GM12878 (cell line): ENCODE measurements around the gene TOR1AIP1. TPM values are rescaled to one million over a fixed set of nuclear protein-coding genes. Genes with fewer than 3 reads are reported as not detected.
A peak's percentile ranks its signal among the peaks of the same experiment; 100 is the strongest.

Experiments
- BCLAF1 ChIP-seq: fragments of 450-650 bp; IDR thresholded peaks from 2 replicates; pipeline ENCODE4 v1.6.1; 2017; ENCODE audit warnings: antibody characterized with exemption, mild to moderate bottlenecking, moderate library complexity
- BRCA1 ChIP-seq: IDR thresholded peaks from 2 replicates; pipeline ENCODE4 v1.6.1; 2011; ENCODE audit warnings: low read depth, low read length, improper control_type of control experiment
- CTCF ChIP-seq, 3 experiments: IDR thresholded peaks in 2 of 3; conservative IDR thresholded peaks in 1 of 3; 2 replicates each; pipeline ENCODE4 v1.5.1; 2011; ENCODE audit warnings: low read depth in 3 of 3, low read length in 3 of 3, mild to moderate bottlenecking in 3 of 3, control low read depth in 2 of 3, moderate library complexity in 2 of 3, inconsistent platforms in 1 of 3, mixed read lengths in 1 of 3; ENCODE audit not compliant: control insufficient read depth in 2 of 3, insufficient read depth in 1 of 3; ENCODE audit errors: extremely low read depth in 1 of 3
- E4F1 ChIP-seq: fragments of 450-650 bp; IDR thresholded peaks from 2 replicates; pipeline ENCODE4 v1.6.1; 2018; ENCODE audit warnings: borderline replicate concordance, mild to moderate bottlenecking; ENCODE audit not compliant: partially characterized antibody
- ELK1 ChIP-seq: IDR thresholded peaks from 2 replicates; pipeline ENCODE4 v1.6.1; 2012; ENCODE audit warnings: low read depth, low read length, improper control_type of control experiment
- MTA3 ChIP-seq: IDR thresholded peaks from 2 replicates; pipeline ENCODE4 v1.6.1; 2012; ENCODE audit warnings: low read length, inconsistent platforms, borderline replicate concordance
- NR2F1 ChIP-seq: fragments of 450-650 bp; conservative IDR thresholded peaks from 2 replicates; pipeline ENCODE4 v1.6.1; 2017; ENCODE audit warnings: mild to moderate bottlenecking
- PML ChIP-seq: IDR thresholded peaks from 2 replicates; pipeline ENCODE4 v1.6.1; 2012; ENCODE audit warnings: low read length, inconsistent platforms
- RAD51 ChIP-seq: fragments of 450-650 bp; IDR thresholded peaks from 2 replicates; pipeline ENCODE4 v1.6.1; 2016; ENCODE audit warnings: moderate library complexity, mild to moderate bottlenecking, inconsistent platforms
- SIN3A ChIP-seq: IDR thresholded peaks from 2 replicates; pipeline ENCODE4 v1.6.1; 2012; ENCODE audit warnings: low read depth, low read length, improper control_type of control experiment
- SMAD5 ChIP-seq: IDR thresholded peaks from 2 replicates; pipeline ENCODE4 v1.6.1; 2016; ENCODE audit warnings: antibody characterized with exemption, low read depth
- SREBF2 ChIP-seq: IDR thresholded peaks from 2 replicates; pipeline ENCODE4 v1.6.1; 2012; ENCODE audit warnings: mild to moderate bottlenecking, low read length
- SRF ChIP-seq, 2 experiments: IDR thresholded peaks; 2 replicates each; pipeline ENCODE4 v1.6.1; 2011; ENCODE audit warnings: low read depth in 2 of 2, low read length in 2 of 2, mild to moderate bottlenecking in 1 of 2, moderate library complexity in 1 of 2
- STAT1 ChIP-seq: fragments of 450-650 bp; conservative IDR thresholded peaks from 2 replicates; pipeline ENCODE4 v1.6.1; 2014; ENCODE audit warnings: antibody characterized with exemption, mild to moderate bottlenecking
- TARDBP ChIP-seq: IDR thresholded peaks from 2 replicates; pipeline ENCODE4 v1.6.1; 2016; ENCODE audit warnings: borderline replicate concordance
- ZNF687 ChIP-seq: fragments of 450-650 bp; IDR thresholded peaks from 2 replicates; pipeline ENCODE4 v1.6.1; 2017; ENCODE audit warnings: mild to moderate bottlenecking, moderate library complexity
- polyA plus RNA-seq, 11 experiments: library from polyadenylated mRNA; depleted of rRNA in 4 of 11; unstranded in 6 of 11; stranded (reverse) in 5 of 11; fragments of >200 nt; fragmentation: Nextera tagmentation in 4 of 11; fragmentation: Illumina TruSeq in 1 of 11; extraction: Ambion mirVana in 4 of 11; extraction: Trizol in 1 of 11; gene quantifications; 1 replicate in 1 of 11; 2 replicates in 10 of 11; pipeline versions ENCODE4 v1.2.1 to v1.2.3, GENCODE V29; 2011 to 2016; ENCODE audit warnings: inconsistent platforms in 2 of 11, missing spikeins in 2 of 11, low read depth in 1 of 11
- total RNA-seq, 4 experiments: library from RNA; depleted of rRNA in 3 of 4; stranded (reverse); fragments of >200 nt in 3 of 4; fragmentation: Illumina TruSeq in 1 of 4; extraction: Trizol in 1 of 4; gene quantifications; 2 replicates each; pipeline versions ENCODE4 v1.2.1 to v1.2.3, GENCODE V29; 2013 to 2021

Gene TOR1AIP1
- total and polyA plus RNA-seq, 10 of the 15 experiments (the other 5 are each of a cell fraction or from before 2014, with no cell fraction given), result 14.8 to 36.0 (median 25.8) TPM

- TF ChIP-seq E4F1 (peak; percentile 84), ZNF687 (no peak; the same call in none of the 2 replicates), ELK1 (peak; percentile 82; the same call in 1 of the 2 replicates), BCLAF1 (no peak), STAT1 (peak; percentile 99), SIN3A (peak; percentile 84), SRF (IDR thresholded peaks at IDR 0.05; ENCODE audit: low read depth in 2 of 2, low read length in 2 of 2) (peak; percentile 47 to 96; a peak in 3 of 4 replicates), MTA3 (no peak), SREBF2 (peak; percentile 53; the same call in 1 of the 2 replicates), CTCF (IDR thresholded peaks at IDR 0.05 in 2 of 3, conservative IDR thresholded peaks at IDR 0.05 in 1 of 3; ENCODE audit: control insufficient read depth in 2 of 3, extremely low read depth in 1 of 3, insufficient read depth in 1 of 3, low read depth in 3 of 3, low read length in 3 of 3) (peak; percentile 5 to 36 (median 29); a peak in 3 of 6 replicates), BRCA1 (no peak), TARDBP (peak; percentile 99), NR2F1 (peak; percentile 78), RAD51 (0 out of 2 replicates have a peak, but pooled peaks have one; percentile 28), PML (peak; percentile 97), SMAD5 (peak; percentile 85; the same call in 1 of the 2 replicates)
Measured at GRCh38 chr1:179882253-179883039, at the start of gene TOR1AIP1 (continued).
